ENCODE measurements around the gene HAS3.
"Not testable (repeated sequence)": the region's sequence is repeated elsewhere in the genome, so short reads cannot be mapped to it uniquely, and the experiment has no call there.

Gene HAS3

DNA sequence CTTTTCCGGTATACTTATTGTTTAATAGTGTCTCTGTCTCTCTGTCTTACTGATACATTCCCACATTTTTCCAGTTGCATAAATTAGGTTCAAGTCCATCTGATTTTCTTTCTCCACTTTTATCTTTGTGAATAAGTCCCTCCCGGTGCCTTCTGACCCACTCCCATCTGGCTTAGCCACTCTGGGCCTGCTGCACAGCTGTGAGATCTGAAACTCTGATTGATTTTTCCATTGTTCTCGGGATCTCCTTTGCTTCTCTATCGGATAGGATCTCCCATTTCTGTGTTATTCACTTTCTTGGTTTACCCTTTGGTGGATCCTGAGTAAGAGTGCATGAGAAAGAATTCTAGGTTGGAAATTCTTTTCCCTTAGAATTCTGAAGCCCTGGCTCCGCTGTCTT lies 35.6 kb downstream of the HAS3 start:
- H3K9ac ChIP-seq = no peak overlapping the region
- H3K27ac ChIP-seq = no peak overlapping the region
- H2AFZ ChIP-seq = no peak overlapping the region
- no peak overlapping the region for H3K4me3 ChIP-seq (ENCODE audit: low read depth, low read length)
- no peaks in the 10 kb centered on the region for H3K4me1 ChIP-seq
- no peaks in the 10 kb centered on the region for H3K27me3 ChIP-seq (ENCODE audit: control insufficient read depth, insufficient read depth, low read length)
- no peak for TF ChIP-seq CTCF (IDR thresholded peaks at IDR 0.05)
- H3K79me2 ChIP-seq = peaks cover 10% of the 10 kb centered on the region
- H3K9me3 ChIP-seq (ENCODE audit: control insufficient read depth, low read length) = no peaks in the 10 kb centered on the region
- no peaks in the 10 kb centered on the region for H3K36me3 ChIP-seq (ENCODE audit: control insufficient read depth, insufficient read depth, low read length)
- no peak overlapping the region for H3K4me2 ChIP-seq (ENCODE audit: low read length)

DNA sequence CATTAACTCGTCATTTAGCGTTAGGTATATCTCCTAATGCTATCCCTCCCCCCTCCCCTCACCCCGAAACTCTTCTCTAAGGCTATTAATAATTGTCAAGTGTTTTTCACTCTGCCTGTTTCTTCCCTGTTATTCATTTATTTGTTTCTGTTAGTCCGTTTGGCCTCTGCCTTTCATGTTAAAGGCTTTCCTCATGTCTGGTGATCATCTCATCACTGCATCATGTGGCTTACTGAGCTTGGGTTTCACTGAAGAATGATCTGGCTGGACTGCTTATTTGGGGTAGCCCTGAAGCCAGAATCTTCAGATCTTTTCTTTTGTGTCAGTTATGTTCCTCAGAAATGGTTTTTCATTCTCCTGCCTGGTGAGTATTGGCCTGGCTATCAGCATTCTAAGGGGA lies 36.5 kb downstream of the HAS3 start:
- Histone ChIP-seq H3K27ac (no peak overlapping the region), H3K4me3 (ENCODE audit: low read depth, low read length) (no peak overlapping the region), H3K79me2 (peaks cover 10% of the 10 kb centered on the region), H3K9ac (no peak overlapping the region), H3K4me1 (no peaks in the 10 kb centered on the region), H3K27me3 (ENCODE audit: control insufficient read depth, insufficient read depth, low read length) (no peaks in the 10 kb centered on the region), H2AFZ (no peak overlapping the region), H3K36me3 (ENCODE audit: control insufficient read depth, insufficient read depth, low read length) (no peaks in the 10 kb centered on the region), H3K9me3 (ENCODE audit: control insufficient read depth, low read length) (no peaks in the 10 kb centered on the region), H3K4me2 (ENCODE audit: low read length) (no peak overlapping the region)
- no peak for TF ChIP-seq CTCF (IDR thresholded peaks at IDR 0.05)

GRCh38 chr16:69143116-69143515 lies 37.7 kb downstream of the HAS3 start:
- Histone ChIP-seq H3K4me2 (ENCODE audit: low read length) (no peak overlapping the region), H3K4me1 (no peaks in the 10 kb centered on the region), H3K79me2 (peaks cover 10% of the 10 kb centered on the region), H3K9ac (no peak overlapping the region), H3K27me3 (ENCODE audit: control insufficient read depth, insufficient read depth, low read length) (no peaks in the 10 kb centered on the region), H3K27ac (no peak overlapping the region), H3K36me3 (ENCODE audit: control insufficient read depth, insufficient read depth, low read length) (no peaks in the 10 kb centered on the region), H2AFZ (no peak overlapping the region), H3K4me3 (ENCODE audit: low read depth, low read length) (no peak overlapping the region), H3K9me3 (ENCODE audit: control insufficient read depth, low read length) (no peaks in the 10 kb centered on the region)
- TF ChIP-seq CTCF (IDR thresholded peaks at IDR 0.05) = no peak

- Histone ChIP-seq H3K27me3 (ENCODE audit: control insufficient read depth, insufficient read depth, low read length) (no peaks in the 10 kb centered on the region), H3K4me2 (ENCODE audit: low read length) (no peak overlapping the region), H3K4me1 (no peaks in the 10 kb centered on the region), H3K9me3 (ENCODE audit: control insufficient read depth, low read length) (no peaks in the 10 kb centered on the region), H3K27ac (no peak overlapping the region), H3K4me3 (ENCODE audit: low read depth, low read length) (no peak overlapping the region), H2AFZ (no peak overlapping the region), H3K79me2 (peaks cover 5% of the 10 kb centered on the region), H3K9ac (no peak overlapping the region), H3K36me3 (ENCODE audit: control insufficient read depth, insufficient read depth, low read length) (no peaks in the 10 kb centered on the region)
- TF ChIP-seq CTCF (IDR thresholded peaks at IDR 0.05) = no peak
Observed at GRCh38 chr16:69145658-69146057, 40.2 kb downstream of the HAS3 start.

GRCh38 chr16:69149621-69150020 lies 44.2 kb downstream of the HAS3 start:
- not testable (repeated sequence) for H3K4me3 ChIP-seq (ENCODE audit: low read depth, low read length); H3K27me3 ChIP-seq (ENCODE audit: control insufficient read depth, insufficient read depth, low read length); H3K36me3 ChIP-seq (ENCODE audit: control insufficient read depth, insufficient read depth, low read length); H3K4me2 ChIP-seq (ENCODE audit: low read length); H3K9ac ChIP-seq; H3K9me3 ChIP-seq (ENCODE audit: control insufficient read depth, low read length); H2AFZ ChIP-seq; H3K79me2 ChIP-seq; H3K4me1 ChIP-seq; H3K27ac ChIP-seq
